NCI-H146 (cell line): ENCODE results near the gene QARS1.

Experiments used
- DNase-seq: peaks from one replicate; lab custom pipeline; 2025; lab: John Stamatoyannopoulos, UW

The QARS1 gene

DNA sequence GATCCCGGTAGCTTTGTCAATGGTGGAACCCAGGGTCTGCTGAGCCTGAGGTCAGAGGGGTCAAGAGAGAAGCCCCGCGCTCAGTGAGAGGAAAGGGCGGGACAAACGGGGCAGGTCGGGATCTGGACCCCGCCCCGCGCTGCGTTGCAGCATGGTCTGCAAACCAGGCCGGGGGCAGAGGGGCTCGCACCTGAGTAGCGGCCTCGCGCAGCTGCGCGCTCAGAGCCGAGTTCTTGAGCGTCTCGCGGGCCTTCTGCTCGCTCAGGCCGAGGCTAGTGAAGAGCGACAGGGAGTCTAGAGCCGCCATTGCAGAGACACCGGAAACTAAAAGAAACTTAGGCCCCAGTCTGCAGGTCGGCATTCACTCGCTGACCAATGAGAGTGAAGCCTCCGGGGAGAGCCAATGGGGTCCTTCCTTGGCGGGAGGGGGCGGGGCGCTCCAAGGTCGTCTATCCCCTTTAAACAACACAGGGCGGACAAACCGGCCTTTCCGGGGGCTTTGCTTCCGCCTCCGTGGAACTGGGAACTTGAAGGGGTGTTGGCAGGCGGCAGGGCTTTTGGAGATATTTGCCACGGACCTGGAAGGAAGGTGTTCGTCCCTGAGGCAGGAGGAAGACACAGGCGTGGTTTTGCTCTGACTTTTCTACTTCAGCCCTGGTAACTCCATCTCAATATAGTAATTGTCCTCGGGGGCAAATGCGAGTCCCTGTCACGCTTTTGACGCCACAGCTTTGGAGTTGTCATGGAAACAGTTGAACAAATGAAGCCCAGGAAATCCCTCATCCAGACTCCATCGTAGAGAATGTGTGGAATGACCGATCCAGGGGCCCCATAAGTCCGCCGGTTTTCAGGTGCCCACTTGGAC lies at the start of gene QARS1:
QARS1 (minus strand) TSS at position 331 of the 865 bp plus-strand sequence; CDS start at position 307, 24 bp downstream.
- DNase-seq: peak; percentile 88

DNA sequence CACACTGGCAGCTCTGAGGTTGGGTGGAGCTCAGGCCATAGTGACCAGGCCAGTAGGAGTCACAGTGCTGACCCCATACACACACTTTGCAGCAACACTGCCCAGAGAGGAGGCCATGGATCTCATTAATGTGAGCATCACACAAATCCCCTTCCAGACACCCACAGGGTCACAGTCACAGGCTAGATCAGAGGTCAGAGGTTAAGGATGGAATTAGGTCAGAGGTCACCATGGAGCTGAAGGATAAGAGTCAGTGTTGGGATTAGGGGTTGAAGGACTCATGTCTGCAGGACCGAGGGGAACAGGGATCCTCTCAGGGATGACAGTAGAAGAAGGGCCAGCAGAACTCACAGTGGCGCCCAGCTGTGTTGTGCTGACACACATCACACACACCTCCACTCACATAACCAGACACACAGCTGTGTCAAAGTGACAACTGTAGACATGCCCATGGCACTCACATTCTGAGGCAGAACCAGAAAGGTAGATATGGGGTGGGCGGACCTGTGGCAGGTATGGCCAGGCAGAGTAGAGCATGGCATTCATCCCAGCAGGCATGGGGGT lies 48.9 kb upstream of the QARS1 start:
- no peak for DNase-seq

DNA sequence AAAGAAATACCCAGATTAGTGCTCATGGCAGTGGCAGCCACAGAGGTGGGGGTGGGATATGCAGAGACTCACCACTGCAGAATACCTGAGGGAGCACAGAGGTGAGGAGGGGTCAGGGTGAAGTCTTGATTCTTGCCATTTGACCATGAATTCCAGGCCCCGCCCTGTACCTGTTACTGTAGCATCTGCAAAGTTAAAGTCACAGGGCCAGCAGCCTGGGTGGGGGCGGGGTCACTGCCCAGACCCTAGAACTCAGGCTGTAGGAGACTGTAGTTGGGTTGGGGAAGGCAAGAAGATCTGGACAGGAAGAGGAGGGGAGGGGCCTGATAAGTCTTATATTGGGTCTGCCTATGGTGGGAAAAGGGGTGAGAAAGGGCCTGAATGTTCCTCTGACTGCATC lies 47.1 kb upstream of the QARS1 start:
- no peak for DNase-seq

DNA sequence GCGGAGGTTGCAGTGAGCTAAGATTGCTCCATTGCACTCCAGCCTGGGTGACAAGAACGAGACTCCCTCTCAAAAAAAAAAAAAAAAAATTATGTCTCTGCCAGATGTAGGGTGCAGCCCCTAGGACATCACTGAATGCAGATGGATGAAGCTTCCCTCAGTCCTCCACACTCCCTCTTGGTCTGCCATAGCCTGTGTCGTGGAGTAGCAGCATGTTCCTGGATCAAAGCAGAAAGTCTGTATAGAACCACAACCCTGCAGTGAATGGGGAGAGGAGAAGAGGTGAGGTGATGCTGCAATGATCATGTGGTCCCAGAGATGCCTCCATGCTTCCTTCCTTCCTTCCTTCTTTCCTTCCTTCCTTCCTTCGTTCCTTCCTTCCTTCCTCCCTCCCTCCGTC lies 43.6 kb upstream of the QARS1 start:
- DNase-seq: no peak

DNA sequence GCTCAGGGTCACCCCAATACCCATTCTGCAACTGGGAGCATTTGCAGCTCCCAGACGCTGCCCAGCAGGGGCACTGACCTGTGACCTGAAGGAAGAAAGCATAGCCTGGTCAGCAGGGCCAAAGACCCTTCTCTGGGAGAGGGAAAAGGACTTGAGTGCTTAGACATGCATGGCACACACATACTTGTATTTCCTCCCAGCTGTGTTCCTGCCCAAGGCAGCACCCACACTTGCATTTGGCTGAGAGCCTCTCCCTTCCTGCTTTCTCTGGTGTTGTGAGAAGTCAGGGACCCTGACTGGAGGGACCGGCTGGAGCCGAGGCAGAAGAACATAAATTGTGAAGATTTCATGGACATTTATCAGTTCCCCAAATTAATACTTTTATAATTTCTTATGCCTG lies 35.5 kb upstream of the QARS1 start:
- no peak for DNase-seq

DNA sequence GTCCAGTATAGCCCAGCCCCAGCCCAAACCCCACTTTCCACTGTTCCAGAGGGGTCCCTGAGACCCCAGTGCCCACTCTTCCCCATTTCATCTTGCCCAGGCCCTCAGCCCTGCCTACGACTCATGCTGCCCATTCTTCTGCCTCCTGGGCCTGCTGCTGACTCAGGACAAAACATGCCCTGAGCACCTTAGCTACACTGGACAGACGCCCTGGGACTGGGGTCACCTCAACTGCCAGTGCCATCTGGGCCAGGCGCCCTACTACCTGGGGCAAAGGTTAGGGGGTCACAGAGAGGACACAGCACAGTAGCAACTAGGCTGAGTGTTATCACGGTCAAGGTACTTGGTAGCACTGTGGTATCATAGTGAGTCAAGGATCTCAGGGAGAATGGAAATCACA lies 30.9 kb upstream of the QARS1 start:
- no peak for DNase-seq

DNA sequence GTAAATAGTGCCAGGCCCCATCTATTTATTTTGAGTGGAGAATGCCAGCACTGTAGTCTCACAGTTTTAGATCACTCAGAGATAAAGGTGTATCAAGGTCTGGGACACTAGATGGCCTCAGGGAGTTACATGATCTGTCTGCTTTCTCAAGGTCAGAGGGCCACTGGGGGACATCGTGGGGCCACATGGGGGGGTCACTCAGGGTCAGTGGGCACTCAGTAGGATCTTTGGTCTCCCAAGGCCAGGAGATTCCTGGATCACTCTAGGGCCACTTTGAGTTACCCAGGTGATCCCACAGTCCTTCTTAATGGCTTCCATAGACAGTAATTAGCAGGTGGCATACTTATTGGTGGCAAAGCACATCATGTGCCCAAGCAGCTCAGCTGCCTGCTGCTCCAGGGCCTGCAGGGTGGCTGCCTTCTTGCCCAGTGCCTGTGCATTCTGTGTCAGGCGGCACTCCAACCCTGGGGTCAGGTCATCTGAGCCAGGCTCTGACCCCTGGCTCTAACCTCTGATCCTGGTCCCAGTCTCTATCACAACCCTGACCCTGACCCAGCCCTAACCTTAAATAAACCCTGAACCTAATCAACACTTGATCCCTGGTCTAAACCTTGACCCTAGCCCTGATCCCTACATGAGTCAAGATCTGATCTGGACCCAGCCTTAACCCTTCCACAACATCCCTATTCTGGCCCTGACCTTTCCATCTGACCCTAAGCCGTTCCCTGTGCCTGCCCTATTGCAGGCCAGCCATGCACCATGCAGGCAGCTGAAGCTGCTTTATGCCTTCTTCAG lies 30.1 kb upstream of the QARS1 start:
- no peak for DNase-seq

DNA sequence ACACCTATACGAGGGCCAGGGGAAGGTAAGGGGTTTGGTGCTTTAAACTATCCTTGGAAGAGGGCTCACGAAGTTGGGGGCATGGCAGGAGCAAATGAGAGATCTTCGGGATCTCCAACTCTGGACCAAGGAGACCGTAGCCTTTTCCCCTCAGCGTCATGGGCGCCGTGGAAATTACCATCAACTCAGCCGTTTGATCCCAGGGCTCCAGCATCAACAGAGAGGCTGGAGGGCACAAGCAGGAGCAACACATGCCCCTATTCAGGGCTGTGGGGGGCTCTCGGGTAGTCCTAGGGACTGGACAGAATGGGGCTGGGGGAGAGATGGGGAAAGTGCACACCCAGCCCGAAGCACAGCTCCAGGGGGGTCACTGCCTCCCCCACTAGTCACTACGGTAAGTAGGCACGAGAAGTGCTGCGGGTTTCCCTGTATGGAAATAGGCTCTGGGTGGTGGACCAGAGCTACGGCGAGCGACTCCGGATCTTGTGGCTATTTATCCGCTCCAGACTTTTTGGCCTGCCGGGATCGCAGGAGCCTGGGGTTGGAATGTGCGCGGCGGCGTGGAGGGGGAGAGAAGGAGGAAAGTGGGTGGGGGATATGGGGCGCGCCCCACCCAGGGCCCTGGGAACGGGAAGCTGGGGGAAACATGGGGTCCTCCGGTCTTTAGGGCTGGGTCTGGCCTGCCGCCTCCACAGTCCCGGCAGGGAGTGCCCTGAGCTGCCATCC lies 28.8 kb upstream of the QARS1 start:
- peak; percentile 73 for DNase-seq

DNA sequence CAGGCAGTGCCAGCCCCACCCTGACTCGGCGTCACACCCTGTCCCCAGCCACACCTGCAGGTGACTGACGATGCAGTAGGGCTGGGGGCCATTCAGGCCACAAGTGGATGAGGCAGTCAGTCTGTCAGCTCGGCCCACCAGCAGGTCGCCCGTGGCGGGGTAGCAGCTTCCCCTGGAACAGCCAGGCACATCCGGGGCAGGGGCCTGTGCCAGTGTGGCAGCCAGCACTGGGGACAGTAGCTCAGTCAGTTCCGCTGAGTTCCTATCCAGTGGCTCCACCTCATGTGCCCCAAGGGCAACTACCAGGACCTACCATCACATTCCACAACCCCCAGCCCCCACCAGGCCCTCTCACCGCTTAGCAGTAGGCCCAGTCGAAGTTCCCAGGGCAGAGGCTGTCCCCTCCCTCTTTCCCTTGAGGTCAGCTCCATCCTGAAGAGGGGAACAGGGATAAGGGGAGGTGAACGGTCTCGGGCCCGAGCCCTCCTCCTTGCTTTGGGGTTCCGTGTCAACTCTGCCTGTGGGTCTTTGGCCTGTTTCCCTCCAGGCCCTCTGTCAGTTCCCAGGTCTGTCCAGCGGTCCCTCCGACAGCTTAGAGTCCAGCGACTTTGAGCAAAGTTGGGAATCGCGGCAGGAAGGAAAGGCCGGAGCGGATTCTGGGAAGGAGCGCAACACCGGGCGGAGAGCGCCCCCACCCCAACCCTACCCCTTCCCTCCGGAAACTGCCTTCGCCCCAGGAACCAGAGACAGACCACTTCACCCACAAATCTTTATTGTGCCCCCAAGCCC lies 28.1 kb upstream of the QARS1 start, which contains the start of gene LAMB2:
LAMB2 (minus strand) TSS at position 614 of the 789 bp plus-strand sequence; CDS start at position 431, 183 bp downstream.
- DNase-seq: peak; percentile 23

DNA sequence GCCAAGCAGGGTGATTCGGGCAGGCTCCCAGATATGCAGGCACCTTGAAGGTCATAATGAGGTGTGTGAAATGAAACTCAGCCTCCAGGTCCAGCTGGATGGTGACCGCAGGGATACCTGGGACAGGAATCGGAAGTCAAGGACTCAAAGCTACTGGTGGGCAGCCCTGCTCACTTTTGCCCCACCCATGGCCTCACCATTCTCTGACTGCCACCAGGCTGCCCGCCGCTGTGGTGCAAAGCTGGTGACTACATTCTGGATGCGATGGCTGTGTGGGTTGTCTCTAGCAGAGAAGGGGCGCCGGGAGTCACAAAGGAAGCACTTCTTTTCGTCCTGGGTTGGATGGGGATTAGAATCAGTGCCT lies 27.5 kb upstream of the QARS1 start:
- no peak for DNase-seq

DNA sequence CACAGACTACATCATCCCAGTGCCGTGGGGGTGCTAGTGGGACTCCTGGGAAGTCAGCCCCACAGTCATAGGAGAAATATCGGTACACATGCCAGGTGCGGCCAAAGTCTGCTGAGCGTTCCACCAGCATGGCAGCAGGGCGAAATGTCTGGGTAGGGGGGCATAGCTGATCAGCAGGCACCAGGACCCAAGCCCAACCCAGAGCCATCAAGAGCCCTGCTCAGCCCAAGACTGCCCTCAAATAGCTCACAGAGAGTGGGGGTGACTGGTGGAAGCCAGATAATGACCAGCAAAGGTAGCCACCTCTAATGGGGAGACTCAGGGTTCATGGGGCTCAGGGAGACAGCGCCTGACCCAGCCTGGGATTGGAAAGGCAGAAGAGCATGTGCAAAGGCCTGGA lies 27.0 kb upstream of the QARS1 start:
- no peak for DNase-seq

DNA sequence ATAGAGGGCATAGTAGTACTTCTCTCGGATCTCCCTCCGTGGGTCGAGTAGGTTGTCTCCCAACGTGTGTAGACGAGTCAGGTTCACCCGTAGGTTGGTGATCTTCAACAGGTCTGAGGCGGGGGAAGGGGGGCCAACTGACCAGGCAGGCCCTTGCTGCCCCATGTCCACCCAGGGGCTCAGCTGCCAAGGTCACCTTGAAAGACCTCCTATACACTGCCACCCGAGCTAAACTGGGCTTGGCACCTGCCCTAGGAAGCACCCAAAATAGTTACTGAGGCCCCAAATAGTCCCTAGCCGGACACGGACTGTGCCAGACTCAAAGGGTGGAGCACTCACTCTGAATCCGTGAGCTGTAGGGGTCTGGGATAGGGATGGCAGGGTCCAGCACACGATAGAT lies 26.5 kb upstream of the QARS1 start:
- DNase-seq: no peak

DNA sequence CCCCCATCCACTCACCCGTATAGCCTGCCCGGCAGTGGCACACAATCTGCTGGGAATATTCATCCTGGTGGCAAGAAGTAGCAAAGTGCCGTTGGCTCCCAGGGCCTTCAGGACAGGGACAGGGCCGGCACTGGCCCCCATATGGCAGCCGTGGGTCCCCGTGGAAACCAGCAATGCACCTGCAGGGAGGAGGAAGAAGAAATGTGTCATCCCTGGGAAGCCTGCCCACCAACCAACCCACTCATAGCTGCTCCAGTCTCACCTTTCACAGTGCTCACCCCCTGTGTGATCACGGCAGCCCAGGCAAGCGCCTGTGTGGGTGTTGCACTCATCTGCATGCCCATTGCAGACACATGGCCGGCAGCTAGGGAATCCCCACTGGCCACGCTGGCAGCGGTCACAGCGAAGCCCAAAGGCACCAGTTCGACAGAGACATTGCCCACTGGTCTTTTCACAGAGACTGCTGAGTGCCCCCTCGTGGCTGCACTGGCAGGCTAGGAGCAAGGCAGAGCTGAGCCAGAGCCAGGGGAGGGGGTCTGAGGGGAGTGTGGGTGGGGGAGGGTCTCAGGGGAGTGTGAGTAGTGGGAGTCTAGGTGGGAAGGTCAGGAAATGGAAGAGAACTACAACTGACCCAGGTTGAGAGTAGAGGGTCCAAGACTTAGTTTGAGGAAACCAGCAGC lies 20.6 kb upstream of the QARS1 start:
- DNase-seq: no peak

DNA sequence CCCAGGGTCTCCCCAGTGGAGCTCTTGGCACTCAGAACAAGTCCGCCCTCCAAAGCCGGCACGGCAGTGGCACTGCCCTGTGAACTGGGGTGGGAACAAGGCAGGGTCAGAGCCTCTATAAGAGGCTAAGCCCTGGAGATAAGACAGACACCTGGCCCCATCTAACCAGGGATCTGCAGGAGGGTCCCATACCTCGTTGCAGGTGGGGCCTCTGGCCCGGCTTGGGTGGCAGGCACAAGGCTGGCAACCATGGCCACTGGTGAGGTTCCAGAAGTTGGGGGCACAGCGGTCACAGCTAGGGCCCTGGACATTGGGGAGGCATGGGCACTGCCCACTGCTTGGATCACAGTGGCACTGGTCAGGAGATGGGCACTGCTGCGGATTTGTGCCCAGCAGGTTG lies 19.6 kb upstream of the QARS1 start:
- DNase-seq: no peak

DNA sequence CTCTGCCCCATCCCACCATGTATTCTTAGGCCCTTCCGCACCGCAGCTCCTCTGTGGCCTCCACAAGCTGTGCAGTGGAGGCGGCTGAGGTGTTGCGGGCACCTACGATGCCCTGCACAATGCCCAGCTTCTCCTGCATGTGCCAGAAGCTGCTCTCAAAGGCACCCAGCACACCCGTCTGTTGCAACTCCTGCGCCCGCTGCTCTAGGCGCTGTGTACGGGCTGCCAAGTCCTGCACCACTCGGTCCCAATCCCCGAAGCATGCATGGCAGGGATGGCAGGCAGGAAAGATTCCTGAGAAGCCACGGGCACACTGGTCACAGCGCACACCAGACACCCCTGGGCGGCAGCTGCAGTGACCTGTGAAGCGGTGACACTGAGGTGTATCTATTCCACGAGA lies 19.1 kb upstream of the QARS1 start:
- no peak for DNase-seq

DNA sequence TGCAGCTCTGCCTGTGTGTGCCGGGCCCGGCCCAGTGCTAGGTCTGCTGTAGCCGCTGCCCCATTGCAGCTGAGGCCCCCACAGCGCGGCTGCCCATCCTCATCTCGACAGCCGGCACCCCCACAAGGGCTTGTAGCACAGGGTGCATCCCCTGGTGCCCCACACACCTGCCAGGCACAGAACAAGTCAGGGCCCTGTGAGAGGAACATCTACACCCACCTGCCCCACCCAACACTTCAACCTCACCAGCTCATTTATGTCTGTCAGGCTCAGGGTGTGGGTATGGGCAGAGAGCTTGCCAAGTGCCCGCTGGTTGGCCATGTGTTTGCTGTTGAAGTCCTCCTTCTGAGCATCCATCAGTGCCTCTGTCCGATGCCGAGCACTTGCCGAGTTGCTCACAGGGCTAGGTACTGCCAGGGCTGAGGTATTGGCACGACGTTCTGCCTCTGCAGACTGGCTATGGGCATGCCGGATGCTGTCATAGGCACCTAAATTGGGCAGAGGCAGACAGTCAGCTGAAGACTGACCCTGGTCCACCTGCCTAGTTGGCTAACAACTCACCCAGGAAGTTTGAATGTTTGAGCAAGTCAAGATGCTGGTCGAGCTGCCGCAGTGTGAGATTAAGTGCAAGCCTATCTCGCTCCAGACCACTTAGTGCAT lies 18.5 kb upstream of the QARS1 start:
- DNase-seq: no peak

DNA sequence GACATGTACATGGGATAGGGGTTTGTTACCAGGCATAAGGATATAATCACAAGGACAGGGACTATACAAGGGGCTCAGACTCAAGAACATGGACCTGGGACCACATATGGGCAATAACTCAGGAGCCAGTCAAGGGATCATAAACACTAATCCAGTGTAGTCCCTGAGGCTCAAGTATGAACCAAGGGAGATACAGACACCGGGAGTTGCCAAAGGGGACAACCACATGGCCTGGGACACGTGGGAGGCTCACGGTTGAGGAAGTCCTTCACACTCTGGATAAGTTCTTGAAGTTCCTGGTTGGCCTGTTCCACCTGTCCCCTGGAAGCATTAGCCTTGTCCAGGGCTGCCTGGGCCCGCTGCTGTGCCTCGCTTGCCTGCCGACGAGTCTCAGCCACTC lies 17.9 kb upstream of the QARS1 start:
- DNase-seq: no peak

DNA sequence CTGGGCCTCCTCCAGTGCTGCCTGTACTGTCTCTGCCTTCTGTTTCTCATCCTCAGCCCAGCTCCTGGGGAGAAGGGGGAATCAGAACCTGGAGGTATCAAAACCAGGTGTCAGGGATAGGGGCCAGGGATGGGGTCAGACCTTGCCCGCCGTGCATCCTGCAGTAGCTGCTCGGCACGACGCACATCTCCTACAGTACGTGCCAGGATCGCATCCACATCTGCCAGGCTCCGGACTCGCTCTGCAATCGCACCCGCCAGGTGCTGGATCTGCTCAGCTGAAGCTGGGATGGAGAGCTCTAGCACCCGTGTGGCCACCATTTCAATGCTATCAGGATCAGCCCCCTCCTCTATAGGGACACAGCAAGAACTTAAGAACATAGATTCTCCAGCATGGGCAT lies 17.5 kb upstream of the QARS1 start:
- no peak for DNase-seq

DNA sequence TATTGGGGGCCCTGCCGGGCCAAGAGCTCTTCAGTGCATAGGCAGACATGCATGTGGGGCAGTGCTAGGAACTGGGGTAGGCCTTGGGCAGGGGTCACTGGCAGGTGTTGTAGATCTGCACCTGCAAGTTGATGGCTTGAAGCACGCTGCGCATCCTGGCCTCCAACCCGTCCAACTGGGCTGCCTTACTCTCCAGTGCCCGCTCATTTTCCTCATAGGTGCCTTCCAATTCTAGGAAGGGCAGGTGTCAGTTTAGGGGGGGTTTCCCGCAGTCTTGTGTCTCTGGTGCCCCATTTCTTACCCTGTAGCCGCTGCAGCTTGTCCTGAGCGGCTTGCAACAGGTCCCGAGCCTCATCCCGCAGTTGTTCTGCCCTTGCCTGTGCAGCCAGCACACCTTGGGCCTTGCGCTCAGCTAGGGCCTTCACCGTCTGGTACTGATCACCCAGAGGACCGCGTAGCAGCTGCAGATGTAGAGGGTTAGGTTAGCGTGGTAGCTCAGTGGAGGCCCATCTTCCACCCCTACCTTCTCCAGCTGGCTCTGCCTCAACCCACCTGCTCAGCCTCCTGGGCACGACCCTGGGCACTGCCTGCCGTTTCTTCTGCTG lies 16.7 kb upstream of the QARS1 start:
- no peak for DNase-seq
